CD1c-positive myeloid dendritic cell (primary cell): Measurements from ENCODE around the gene SPC25.

ENCODE experiments used
- DNase-seq: peaks from one replicate; pipeline ENCODE4 v3.0.0-alpha.2; 2016; ENCODE audit errors: extremely low spot score

The SPC25 gene

GRCh38 chr2:168843253-168843652, 47.0 kb downstream of the SPC25 start:
- no peak for DNase-seq

GRCh38 chr2:168841445-168841844, 48.8 kb downstream of the SPC25 start:
- no peak for DNase-seq

DNA sequence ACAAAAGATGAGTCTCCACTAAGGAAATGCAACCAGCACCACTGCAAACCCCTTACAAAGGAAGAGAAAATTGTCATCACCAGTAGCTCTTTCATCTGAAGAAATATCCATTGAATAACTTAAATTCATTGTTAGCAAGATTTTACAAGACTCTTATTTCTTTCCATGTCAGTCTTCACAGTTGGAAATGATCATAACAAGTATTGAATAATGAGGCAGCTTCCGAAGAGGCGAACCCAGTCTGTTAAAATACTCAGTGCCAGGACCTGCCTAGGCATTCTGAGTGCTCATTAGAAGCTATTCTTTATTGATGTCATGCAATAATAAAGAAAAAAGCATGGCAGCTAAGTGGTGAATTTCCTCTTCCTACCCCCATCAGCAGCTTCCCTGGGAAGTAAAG, 54.3 kb downstream of the SPC25 start:
- no peak for DNase-seq

DNA sequence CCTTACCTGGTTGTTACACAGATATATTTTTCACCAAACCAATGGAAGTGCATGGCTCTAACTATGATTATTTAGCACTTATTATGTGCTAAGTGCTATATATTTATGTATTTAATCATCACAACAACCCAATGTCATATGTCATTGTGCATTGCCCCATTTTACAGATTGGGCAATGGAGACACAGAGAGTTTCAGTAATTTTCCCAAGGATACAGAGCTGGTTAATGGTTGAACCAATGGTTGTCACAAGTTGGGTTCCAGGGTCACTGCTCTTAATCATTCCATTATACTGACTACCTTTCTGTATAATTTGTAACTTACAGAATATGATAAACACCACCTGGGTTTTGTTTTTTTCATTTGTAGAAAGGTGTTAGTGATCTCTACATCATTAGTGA, 58.6 kb downstream of the SPC25 start:
- DNase-seq = no peak

GRCh38 chr2:168830958-168831357, 59.3 kb downstream of the SPC25 start:
- no peak for DNase-seq

DNA sequence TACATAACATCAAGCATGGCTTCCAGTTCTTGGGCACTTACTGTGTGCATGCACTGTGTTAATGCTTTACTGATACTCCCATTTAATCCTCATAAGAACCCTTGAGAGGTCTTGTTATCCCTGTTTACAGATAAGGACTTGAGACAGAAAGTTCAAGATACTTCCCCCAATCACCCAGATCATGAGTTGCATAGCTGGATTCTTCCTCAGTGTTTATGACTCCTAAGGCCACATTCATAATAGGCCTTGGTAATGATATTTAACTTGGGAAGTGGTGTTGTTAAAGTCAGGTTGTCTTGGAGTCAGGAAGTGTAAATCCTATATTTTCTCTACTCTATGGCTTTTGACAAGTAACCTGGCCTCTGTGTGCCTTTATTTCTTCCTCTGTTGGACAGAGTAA, 65.1 kb downstream of the SPC25 start:
- no peak for DNase-seq

DNA sequence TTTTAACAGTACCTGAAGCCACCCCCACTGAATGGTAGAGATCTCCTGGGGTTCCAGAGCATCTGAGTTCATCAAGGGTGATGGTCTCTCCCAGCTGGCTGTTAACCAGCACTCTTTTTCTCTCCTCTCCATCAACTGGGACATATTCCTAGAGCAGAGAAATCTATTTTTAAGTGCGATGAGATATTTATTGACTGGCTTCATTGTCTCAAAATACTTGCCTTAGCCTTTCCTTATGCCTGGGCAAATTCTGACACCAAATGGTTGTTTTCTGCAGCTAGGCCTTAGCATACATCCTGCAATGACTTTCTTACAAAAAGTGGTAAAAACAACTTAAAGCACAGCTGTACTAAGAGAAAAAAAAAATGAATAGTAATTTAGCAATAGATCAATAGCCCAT, 68.2 kb downstream of the SPC25 start:
- DNase-seq = no peak

- DNase-seq = no peak
Observed at GRCh38 chr2:168821577-168821976, 68.7 kb downstream of the SPC25 start.
